GM12874 (cell line): ENCODE measurements around the gene CROT.

ENCODE experiments used
- TF ChIP-seq, protein P1 (sequence below): IDR thresholded peaks from 2 replicates; pipeline ENCODE4 v1.5.1; 2011; ENCODE audit warnings: low read depth, mild to moderate bottlenecking, control low read depth, low read length, moderate library complexity; ENCODE audit not compliant: insufficient read depth

The CROT gene

DNA sequence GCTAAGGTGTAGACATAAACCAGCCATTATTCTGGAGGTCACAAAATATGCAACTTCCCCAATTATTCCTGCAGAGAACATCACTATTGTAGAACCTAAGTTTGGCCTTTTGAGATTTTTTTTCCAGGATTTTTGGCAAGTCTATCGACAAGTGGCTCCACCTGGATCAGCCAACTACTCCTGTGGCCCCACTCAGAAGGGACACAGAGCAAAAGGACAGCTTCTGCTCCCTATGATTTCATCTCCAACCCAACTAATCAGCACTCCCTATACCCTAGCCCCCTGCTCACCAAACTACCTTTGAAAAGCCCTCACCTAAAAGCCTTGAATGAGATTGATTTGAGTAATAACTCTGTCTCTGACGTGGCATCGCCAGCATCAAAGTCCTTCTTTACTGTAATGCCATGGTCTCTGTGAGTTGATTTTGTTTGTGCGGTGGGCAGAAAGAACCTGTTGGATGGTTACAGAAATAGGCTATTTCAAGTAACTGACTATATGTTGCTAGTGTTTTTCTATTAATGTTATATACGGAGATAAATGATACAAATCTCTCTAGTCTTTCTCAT is 13.7 kb upstream of the CROT start:
- TF ChIP-seq, protein P1, sequence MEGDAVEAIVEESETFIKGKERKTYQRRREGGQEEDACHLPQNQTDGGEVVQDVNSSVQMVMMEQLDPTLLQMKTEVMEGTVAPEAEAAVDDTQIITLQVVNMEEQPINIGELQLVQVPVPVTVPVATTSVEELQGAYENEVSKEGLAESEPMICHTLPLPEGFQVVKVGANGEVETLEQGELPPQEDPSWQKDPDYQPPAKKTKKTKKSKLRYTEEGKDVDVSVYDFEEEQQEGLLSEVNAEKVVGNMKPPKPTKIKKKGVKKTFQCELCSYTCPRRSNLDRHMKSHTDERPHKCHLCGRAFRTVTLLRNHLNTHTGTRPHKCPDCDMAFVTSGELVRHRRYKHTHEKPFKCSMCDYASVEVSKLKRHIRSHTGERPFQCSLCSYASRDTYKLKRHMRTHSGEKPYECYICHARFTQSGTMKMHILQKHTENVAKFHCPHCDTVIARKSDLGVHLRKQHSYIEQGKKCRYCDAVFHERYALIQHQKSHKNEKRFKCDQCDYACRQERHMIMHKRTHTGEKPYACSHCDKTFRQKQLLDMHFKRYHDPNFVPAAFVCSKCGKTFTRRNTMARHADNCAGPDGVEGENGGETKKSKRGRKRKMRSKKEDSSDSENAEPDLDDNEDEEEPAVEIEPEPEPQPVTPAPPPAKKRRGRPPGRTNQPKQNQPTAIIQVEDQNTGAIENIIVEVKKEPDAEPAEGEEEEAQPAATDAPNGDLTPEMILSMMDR = no peak

DNA sequence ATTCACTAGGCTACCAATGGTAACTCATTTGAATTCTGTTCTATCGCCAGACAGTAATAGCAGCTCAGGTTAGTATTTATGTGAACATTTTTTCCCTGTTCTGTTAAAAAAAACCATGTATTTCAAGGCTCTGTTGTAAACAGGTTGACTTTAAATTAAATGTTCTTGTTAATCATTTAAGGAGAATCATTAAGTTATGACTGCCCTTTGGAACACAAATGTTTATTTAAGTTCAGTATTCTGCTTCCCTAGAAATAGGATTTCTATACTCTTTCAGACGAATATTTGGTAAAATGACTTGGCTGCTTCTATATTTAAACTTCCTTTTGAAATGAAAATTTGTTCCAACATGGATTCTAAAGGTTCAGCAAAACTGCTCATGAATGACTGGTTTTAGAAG is 13.1 kb upstream of the CROT start:
- TF ChIP-seq, protein P1 = no peak

DNA sequence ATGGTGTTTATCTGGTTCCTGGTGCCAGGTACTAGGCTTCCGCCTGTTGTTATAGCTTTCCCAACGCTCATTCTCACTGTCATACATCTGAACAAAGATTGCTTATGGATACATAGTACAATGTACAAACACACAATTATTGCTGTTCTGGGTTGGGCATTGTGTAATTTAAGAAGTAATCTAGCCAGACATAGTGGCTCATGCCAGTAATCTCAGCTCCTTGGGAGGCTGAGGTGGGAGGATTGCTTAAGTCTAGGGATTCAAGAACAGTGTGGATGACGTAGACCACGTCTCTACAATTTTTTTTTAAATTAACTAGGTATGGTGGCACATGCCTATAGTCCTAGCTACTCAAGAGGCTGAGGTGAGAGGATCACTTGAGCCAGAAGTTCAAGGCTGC is 9.3 kb upstream of the CROT start:
- TF ChIP-seq, protein P1 = no peak

DNA sequence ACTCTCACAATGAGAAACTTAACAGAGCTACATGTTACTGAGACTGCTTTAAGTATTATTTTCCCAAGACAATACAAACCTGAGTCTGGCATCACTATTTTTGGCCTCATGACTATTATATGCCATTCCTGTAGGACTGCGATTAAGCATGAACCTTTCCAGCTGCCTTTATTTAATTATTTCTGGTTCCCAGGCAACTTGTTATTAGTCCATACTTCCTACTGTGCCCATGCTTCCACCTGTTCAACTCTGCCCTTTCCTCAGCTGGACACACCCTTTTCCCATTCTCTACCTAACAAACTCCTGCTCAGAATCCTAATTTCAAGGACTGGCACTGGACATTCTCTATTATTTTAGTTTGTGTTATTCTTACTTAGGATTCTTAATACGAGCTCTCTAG is 8.1 kb upstream of the CROT start:
- TF ChIP-seq, protein P1 = no peak

DNA sequence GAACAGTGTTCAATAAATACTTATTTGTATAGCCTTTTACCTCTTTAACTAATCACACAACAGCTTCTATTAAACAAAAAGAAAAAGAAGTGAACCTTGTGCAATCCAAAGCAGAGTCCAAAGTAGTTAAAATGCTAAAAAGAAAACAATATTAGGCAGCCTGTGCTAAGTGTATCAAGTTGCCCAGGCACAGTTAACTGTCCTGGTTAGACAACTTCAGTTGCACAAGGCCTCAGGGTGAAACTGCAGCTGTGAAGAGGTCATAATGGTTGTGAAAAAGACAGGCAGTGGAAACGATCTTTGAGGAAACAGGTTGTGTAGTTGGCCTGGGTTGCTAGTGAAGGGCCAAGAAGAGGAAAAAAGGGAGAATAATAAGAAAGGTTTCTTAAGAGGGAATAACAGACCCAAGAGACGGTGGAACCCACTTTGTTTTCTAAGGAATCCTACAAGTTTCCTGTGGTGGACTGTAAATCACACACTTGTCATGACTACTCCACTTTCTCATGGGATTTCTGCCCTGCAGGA is 6.0 kb upstream of the CROT start:
- TF ChIP-seq, protein P1 = no peak

DNA sequence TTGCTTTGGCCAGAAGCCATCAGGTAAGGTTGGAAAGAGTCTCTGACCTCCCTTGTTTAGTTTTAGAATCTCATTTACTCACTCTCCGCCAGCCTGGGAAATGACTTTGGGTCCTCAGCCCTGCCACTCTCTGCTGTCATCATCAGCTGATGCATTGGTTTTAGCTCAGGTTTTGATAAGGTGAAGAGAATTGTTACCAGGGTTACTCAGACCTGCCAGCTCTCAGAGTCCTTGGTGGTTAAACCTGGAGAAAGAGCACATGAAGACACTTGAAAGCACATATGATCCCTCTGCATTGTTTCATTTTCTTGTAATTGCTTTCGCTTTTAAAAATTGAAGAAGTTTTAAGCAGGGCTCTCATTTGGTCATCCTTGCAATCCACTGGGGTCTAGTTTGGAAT is 4.0 kb upstream of the CROT start:
- TF ChIP-seq, protein P1 = no peak

DNA sequence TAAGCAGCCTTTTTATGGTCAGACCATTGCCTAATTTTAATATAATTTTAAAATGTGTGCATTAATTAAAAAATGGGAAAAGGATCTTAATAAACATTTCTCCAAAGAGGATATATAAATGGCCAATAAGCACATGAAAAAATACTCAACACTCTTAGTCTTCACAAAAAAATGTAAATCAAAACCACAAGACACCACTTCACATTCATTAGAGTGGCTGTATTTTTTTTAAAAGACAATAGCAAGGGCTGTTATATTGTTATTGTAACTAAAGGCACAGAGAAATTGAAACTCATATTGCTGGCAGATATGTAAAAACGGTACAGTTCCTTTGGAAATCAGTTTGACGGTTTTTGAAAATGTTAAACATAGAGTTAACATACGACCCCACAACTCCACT is 3.2 kb upstream of the CROT start:
- TF ChIP-seq, protein P1 = no peak
